Activated CD8-positive, alpha-beta T cell treated with anti-CD3 and anti-CD28 coated beads for 36 hours (primary cell): ENCODE results near the gene CNTNAP2. TPM values are rescaled to one million over a fixed set of nuclear protein-coding genes. Genes with fewer than 3 reads are reported as not detected.
A peak's percentile ranks its signal among the peaks of the same experiment; 100 is the strongest.
"Not testable (repeated sequence)": the region's sequence is repeated elsewhere in the genome, so short reads cannot be mapped to it uniquely, and the experiment has no call there.

Source experiments
- ATAC-seq: fragments of 200-7000 bp; cut with Tn5 transposase; one replicate; pipeline ENCODE4 v1.10.0; 2021; ENCODE audit warnings: mild to moderate bottlenecking, moderate library complexity
- CTCF ChIA-PET: fragments of 350-600 bp; sonication (Branson Sonifier 250); formaldehyde crosslinking; loops from one replicate; lab custom pipeline; 2021; ENCODE audit warnings: antibody characterized with exemption; lab: Charles Lee
- POLR2A ChIA-PET: fragments of 350-600 bp; sonication (Branson Sonifier 250); formaldehyde crosslinking; loops from one replicate; lab custom pipeline; 2021; ENCODE audit warnings: antibody characterized with exemption; lab: Charles Lee
- DNase-seq: peaks from one replicate; pipeline ENCODE4 v3.0.0-alpha.2; 2020
- H3K27ac Mint-ChIP-seq: one replicate; pipeline ENCODE4 v1.8.0; 2021; ENCODE audit warnings: mild to moderate bottlenecking, mixed read lengths
- H3K27me3 Mint-ChIP-seq: one replicate; pipeline ENCODE4 v1.8.0; 2021; ENCODE audit warnings: mixed read lengths
- H3K36me3 Mint-ChIP-seq: one replicate; pipeline ENCODE4 v1.8.0; 2021; ENCODE audit warnings: low read depth, mixed read lengths
- H3K4me1 Mint-ChIP-seq: one replicate; pipeline ENCODE4 v1.8.0; 2021; ENCODE audit warnings: low read depth, mixed read lengths
- H3K4me3 Mint-ChIP-seq: one replicate; pipeline ENCODE4 v1.8.0; 2021; ENCODE audit warnings: mild to moderate bottlenecking, moderate library complexity, mixed read lengths
- H3K9me3 Mint-ChIP-seq: one replicate; pipeline ENCODE4 v1.8.0; 2021; ENCODE audit warnings: mixed read lengths
- CTCF ChIP-seq: fragments of 200-600 bp; IDR thresholded peaks from one replicate; pipeline ENCODE4 v1.8.0; 2022; ENCODE audit warnings: antibody characterized with exemption, mild to moderate bottlenecking
- intact Hi-C: fragments of 100-400 bp; cut with micrococcal nuclease; formaldehyde crosslinking; loops from one replicate; pipeline ENCODE4 v1.10.0; 2022
- total RNA-seq, 2 experiments: library from RNA; stranded (reverse); gene quantifications; one replicate each; pipeline ENCODE4 v1.2.3, GENCODE V29; 2021

The CNTNAP2 gene
- total RNA-seq, 2 experiments from 2014 or later: not detected

- Mint-ChIP-seq H3K27me3 (peaks cover 23% of the 10 kb centered on the region), H3K4me1 (no peaks in the 10 kb centered on the region), H3K4me3 (no peak overlapping the region), H3K27ac (no peak overlapping the region), H3K36me3 (no peaks in the 10 kb centered on the region), H3K9me3 (no peaks in the 10 kb centered on the region)
- POLR2A ChIA-PET: no interaction called here
- intact Hi-C loops: no loop called here
- ATAC-seq (no peak), DNase-seq (no peak)
- CTCF ChIA-PET: interaction anchor here (2.5 kb wide), 1 partner anchor 26 kb away, joined by 6 read pairs; no protein-coding TSS in a partner anchor
- no peak for TF ChIP-seq CTCF
These were observed 2172.1 kb downstream of the CNTNAP2 start for GRCh38 chr7:148288592-148289151.

GRCh38 chr7:148289630-148290029 is 2173.0 kb downstream of the CNTNAP2 start:
- H3K4me1 Mint-ChIP-seq: no peaks in the 10 kb centered on the region
- ATAC-seq: no peak
- H3K36me3 Mint-ChIP-seq: no peaks in the 10 kb centered on the region
- H3K9me3 Mint-ChIP-seq: no peaks in the 10 kb centered on the region
- ChIA-PET CTCF (interaction anchor here (1.3 to 2.5 kb wide), 2 partner anchors 27 to 47 kb away, joined by 3 to 6 read pairs; no protein-coding TSS in a partner anchor), POLR2A (interaction anchor here (1.2 kb wide), 1 partner anchor 15 kb away, joined by 4 read pairs; no protein-coding TSS in a partner anchor)
- no peak overlapping the region for H3K27ac Mint-ChIP-seq
- intact Hi-C loops: no loop called here
- DNase-seq: no peak
- H3K27me3 Mint-ChIP-seq: peaks cover 23% of the 10 kb centered on the region
- H3K4me3 Mint-ChIP-seq: no peak overlapping the region
- TF ChIP-seq CTCF: no peak

GRCh38 chr7:148290538-148290937 is 2173.9 kb downstream of the CNTNAP2 start:
- no peak for DNase-seq
- H3K9me3 Mint-ChIP-seq: no peaks in the 10 kb centered on the region
- ChIA-PET POLR2A (interaction anchor here (1.2 kb wide), 1 partner anchor 14 kb away, joined by 4 read pairs; no protein-coding TSS in a partner anchor), CTCF (interaction anchor here (2.5 kb wide), 1 partner anchor 28 kb away, joined by 6 read pairs; no protein-coding TSS in a partner anchor)
- no peak for TF ChIP-seq CTCF
- H3K4me3 Mint-ChIP-seq: no peak overlapping the region
- intact Hi-C loops: no loop called here
- no peak for ATAC-seq
- no peak overlapping the region for H3K27ac Mint-ChIP-seq
- H3K27me3 Mint-ChIP-seq: peaks cover 20% of the 10 kb centered on the region
- no peaks in the 10 kb centered on the region for H3K36me3 Mint-ChIP-seq
- H3K4me1 Mint-ChIP-seq: no peaks in the 10 kb centered on the region

GRCh38 chr7:148291799-148292198 is 2175.2 kb downstream of the CNTNAP2 start:
- no peak for TF ChIP-seq CTCF
- H3K27me3 Mint-ChIP-seq: peaks cover 20% of the 10 kb centered on the region
- DNase-seq (no peak), ATAC-seq (no peak)
- H3K27ac Mint-ChIP-seq: no peak overlapping the region
- intact Hi-C loops: no loop called here
- H3K4me3 Mint-ChIP-seq: no peak overlapping the region
- ChIA-PET CTCF (no interaction called here), POLR2A (interaction anchor here (1.0 kb wide), 1 partner anchor 223 kb away, joined by 3 read pairs; no protein-coding TSS in a partner anchor)
- H3K36me3 Mint-ChIP-seq: no peaks in the 10 kb centered on the region
- no peaks in the 10 kb centered on the region for H3K4me1 Mint-ChIP-seq
- no peaks in the 10 kb centered on the region for H3K9me3 Mint-ChIP-seq

- ChIA-PET CTCF (interaction anchor here (1.4 kb wide), 1 partner anchor 9 kb away, joined by 4 read pairs; no protein-coding TSS in a partner anchor), POLR2A (no interaction called here)
- H3K27me3 Mint-ChIP-seq: peaks cover 11% of the 10 kb centered on the region
These were observed 2180.5 kb downstream of the CNTNAP2 start for GRCh38 chr7:148296994-148297644.

GRCh38 chr7:148298768-148299167 is 2182.2 kb downstream of the CNTNAP2 start:
- ATAC-seq, POLR2A ChIA-PET: not testable (repeated sequence)

More at GRCh38 chr7:148296994-148297644, 2180.5 kb downstream of the CNTNAP2 start:
- H3K27ac Mint-ChIP-seq: no peak overlapping the region
- no peaks in the 10 kb centered on the region for H3K9me3 Mint-ChIP-seq
- no peaks in the 10 kb centered on the region for H3K4me1 Mint-ChIP-seq
- ATAC-seq (no peak), DNase-seq (no peak)
- no peak overlapping the region for H3K4me3 Mint-ChIP-seq
- intact Hi-C loops: no loop called here
- no peaks in the 10 kb centered on the region for H3K36me3 Mint-ChIP-seq
- TF ChIP-seq CTCF: peak; percentile 21

More at GRCh38 chr7:148298768-148299167, 2182.2 kb downstream of the CNTNAP2 start:
- H3K4me3 Mint-ChIP-seq, H3K27ac Mint-ChIP-seq, H3K36me3 Mint-ChIP-seq, DNase-seq, CTCF ChIA-PET, H3K27me3 Mint-ChIP-seq, H3K9me3 Mint-ChIP-seq, intact Hi-C loops, H3K4me1 Mint-ChIP-seq: not testable (repeated sequence)
